Tibial nerve (tissue), 4 donors: ENCODE measurements around the gene SERPINA1.

Experiments used
- EP300 ChIP-seq, 2 donors: sonication (generic); formaldehyde crosslinking; IDR thresholded peaks; one replicate each; pipeline ENCODE4 v1.6.1; 2017; ENCODE audit warnings: antibody characterized with exemption in 2 of 2, mild to moderate bottlenecking in 1 of 2
- POLR2A ChIP-seq, 2 donors: fragments of 450-650 bp; IDR thresholded peaks; one replicate each; pipeline ENCODE4 v1.6.1; 2017; ENCODE audit warnings: antibody characterized with exemption in 2 of 2, mild to moderate bottlenecking in 2 of 2, moderate library complexity in 2 of 2
- TF ChIP-seq, protein P1 (sequence below), 5 experiments: fragments of 200-600 bp in 3 of 5; fragments of 450-650 bp in 2 of 5; sonication (generic) in 3 of 5; IDR thresholded peaks; one replicate each; pipeline ENCODE4 v1.5.1; 2016 to 2019; ENCODE audit warnings: antibody characterized with exemption in 5 of 5, mild to moderate bottlenecking in 3 of 5, moderate library complexity in 2 of 5

DNA sequence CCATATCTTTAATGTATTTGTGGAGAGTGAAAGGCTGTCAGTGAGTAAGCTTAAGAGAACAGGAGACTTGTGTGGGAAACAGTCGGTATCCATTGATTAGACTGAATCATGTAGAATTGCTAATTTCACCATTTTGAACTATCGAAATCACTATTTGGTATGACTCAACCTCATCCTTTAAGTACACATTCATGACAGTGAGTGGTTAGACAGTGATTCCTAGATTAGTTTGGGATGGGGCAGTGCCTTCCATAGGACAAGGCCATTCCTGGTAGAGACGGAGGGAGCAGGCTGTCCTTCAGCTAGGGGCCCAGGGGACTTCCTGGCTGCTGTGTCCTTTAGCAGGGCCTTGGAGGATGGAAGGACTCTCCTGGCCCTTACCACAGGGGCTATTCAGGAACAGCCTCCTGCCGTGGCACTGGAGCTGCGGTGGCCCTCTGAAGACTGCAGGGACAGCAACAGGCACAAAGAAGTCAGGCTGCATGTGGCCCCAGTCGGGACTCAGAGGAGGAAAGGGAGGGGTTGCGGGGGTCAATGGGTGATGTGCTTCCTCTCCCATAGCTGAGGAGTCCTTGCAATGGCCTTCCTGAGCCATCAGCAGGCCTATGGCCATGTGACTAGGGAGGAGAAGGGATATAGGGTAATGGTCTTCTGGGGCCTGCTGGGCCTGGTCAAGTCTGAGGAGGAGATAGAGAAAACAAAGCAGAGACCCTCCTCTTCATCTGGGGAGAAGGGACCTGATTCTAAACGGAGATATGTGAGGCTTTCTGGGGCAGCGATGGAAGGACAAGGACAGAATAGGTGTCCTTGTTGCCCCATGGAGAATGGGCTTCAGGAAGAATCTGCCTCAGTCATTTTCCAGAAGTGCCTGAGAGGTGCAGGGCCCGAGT is 11.2 kb downstream of the SERPINA1 start:
- no peak for TF ChIP-seq POLR2A (IDR thresholded peaks at IDR 0.05)
- TF ChIP-seq, protein P1, sequence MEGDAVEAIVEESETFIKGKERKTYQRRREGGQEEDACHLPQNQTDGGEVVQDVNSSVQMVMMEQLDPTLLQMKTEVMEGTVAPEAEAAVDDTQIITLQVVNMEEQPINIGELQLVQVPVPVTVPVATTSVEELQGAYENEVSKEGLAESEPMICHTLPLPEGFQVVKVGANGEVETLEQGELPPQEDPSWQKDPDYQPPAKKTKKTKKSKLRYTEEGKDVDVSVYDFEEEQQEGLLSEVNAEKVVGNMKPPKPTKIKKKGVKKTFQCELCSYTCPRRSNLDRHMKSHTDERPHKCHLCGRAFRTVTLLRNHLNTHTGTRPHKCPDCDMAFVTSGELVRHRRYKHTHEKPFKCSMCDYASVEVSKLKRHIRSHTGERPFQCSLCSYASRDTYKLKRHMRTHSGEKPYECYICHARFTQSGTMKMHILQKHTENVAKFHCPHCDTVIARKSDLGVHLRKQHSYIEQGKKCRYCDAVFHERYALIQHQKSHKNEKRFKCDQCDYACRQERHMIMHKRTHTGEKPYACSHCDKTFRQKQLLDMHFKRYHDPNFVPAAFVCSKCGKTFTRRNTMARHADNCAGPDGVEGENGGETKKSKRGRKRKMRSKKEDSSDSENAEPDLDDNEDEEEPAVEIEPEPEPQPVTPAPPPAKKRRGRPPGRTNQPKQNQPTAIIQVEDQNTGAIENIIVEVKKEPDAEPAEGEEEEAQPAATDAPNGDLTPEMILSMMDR (IDR thresholded peaks at IDR 0.05): no peak
- TF ChIP-seq EP300 (IDR thresholded peaks at IDR 0.05): no peak
